T-helper 2 cell (primary cell): ENCODE data around the gene CCDC80.
"Not testable (repeated sequence)": the region's sequence is repeated elsewhere in the genome, so short reads cannot be mapped to it uniquely, and the experiment has no call there.

ENCODE experiments used
- DNase-seq, 5 experiments: peaks; one replicate each; pipeline versions ENCODE4 v3.0.0 to v3.0.0-alpha.2; 2012 to 2022
- total RNA-seq, 2 donors: gene quantifications; one replicate each; lab custom pipeline; 2026; lab: John Stamatoyannopoulos, UW

Gene CCDC80
- 0 to 0.27 reads per million in 2 donors for total RNA-seq

- DNase-seq: no peak
These were observed at the start of gene CCDC80 for GRCh38 chr3:112640930-112641801. TSS of gene CCDC80 (minus strand) at chr3:112641143. CDS start at chr3:112639905, 1,238 bp downstream.

- DNase-seq: no peak
These were observed 49.0 kb upstream of the CCDC80 start for GRCh38 chr3:112689989-112690388.

GRCh38 chr3:112689385-112689784 lies 48.4 kb upstream of the CCDC80 start:
- peak in 1 of 5 experiments; percentile 44 for DNase-seq

- no peak for DNase-seq
These were observed 47.9 kb upstream of the CCDC80 start for GRCh38 chr3:112688819-112689218.

GRCh38 chr3:112688085-112688769 lies 47.3 kb upstream of the CCDC80 start:
- DNase-seq: no peak

- no peak for DNase-seq
These were observed 46.7 kb upstream of the CCDC80 start for GRCh38 chr3:112687616-112688015.

- no peak for DNase-seq
These were observed 46.3 kb upstream of the CCDC80 start for GRCh38 chr3:112687211-112687610.

- no peak for DNase-seq
These were observed 45.2 kb upstream of the CCDC80 start for GRCh38 chr3:112685956-112686799.

- DNase-seq: no peak
These were observed 44.5 kb upstream of the CCDC80 start for GRCh38 chr3:112685420-112685819.

- no peak for DNase-seq
These were observed 41.4 kb upstream of the CCDC80 start for GRCh38 chr3:112682361-112682760.

GRCh38 chr3:112681822-112682325 lies 40.9 kb upstream of the CCDC80 start:
- DNase-seq: no peak

- DNase-seq: peak in 4 of 5 experiments; percentile 29 to 100 (median 55)
These were observed 35.8 kb upstream of the CCDC80 start for GRCh38 chr3:112676659-112677234.

- DNase-seq: peak in 1 of 5 experiments; percentile 53
These were observed 35.1 kb upstream of the CCDC80 start for GRCh38 chr3:112675943-112676535.

- no peak for DNase-seq
These were observed 34.4 kb upstream of the CCDC80 start for GRCh38 chr3:112675349-112675748.

- peak in 2 of 5 experiments; percentile 5 to 74 for DNase-seq
These were observed 32.0 kb upstream of the CCDC80 start for GRCh38 chr3:112672716-112673541.

- peak in 2 of 5 experiments; percentile 39 to 92 for DNase-seq
These were observed 31.2 kb upstream of the CCDC80 start for GRCh38 chr3:112671930-112672715.

- peak in 1 of 5 experiments; percentile 86 for DNase-seq
These were observed 29.9 kb upstream of the CCDC80 start for GRCh38 chr3:112670824-112671223.

- DNase-seq: peak in 1 of 5 experiments; percentile 47
These were observed 26.7 kb upstream of the CCDC80 start for GRCh38 chr3:112667599-112667998.

- DNase-seq: not testable (repeated sequence)
These were observed 24.1 kb upstream of the CCDC80 start for GRCh38 chr3:112665009-112665408.

GRCh38 chr3:112656043-112656442 lies 15.1 kb upstream of the CCDC80 start:
- DNase-seq: no peak
